ENCODE results near the gene MTHFD2L. TPM values are rescaled to one million over a fixed set of nuclear protein-coding genes. Genes with fewer than 3 reads are reported as not detected.

Gene MTHFD2L
- total and polyA plus RNA-seq, 10 of the 15 experiments (the other 5 are each of a cell fraction or from before 2014, with no cell fraction given) = 4.8 to 25.4 (median 14.4) TPM

GRCh38 chr4:74278490-74278889 lies 120.6 kb downstream of the MTHFD2L start:
- ChIA-PET POLR2A (no interaction called here), SMC1A (ENCODE audit: uncharacterized antibody, unreplicated experiment) (interaction anchor here (0.8 to 2.5 kb wide), 4 partner anchors 10 to 90 kb away, joined by 3 to 7 read pairs (median 4); no protein-coding TSS in a partner anchor), CTCF (interaction anchor here (0.8 to 1.6 kb wide), 3 partner anchors 13 to 49 kb away, joined by 3 to 12 read pairs (median 3); no protein-coding TSS in a partner anchor), RAD21 (ENCODE audit: unreplicated experiment) (no interaction called here)
- FAIRE-seq = no peak
- H3K4me1 ChIP-seq (ENCODE audit: control insufficient read depth, insufficient read depth, low read length) = no peaks in the 10 kb centered on the region
- H3K9me3 ChIP-seq (replicated peaks; ENCODE audit: control insufficient read depth, insufficient read depth, low read length) = no peaks in the 10 kb centered on the region
- H3K4me2 ChIP-seq (ENCODE audit: control insufficient read depth, insufficient read depth) = no peak overlapping the region
- no peak overlapping the region for H3K27ac ChIP-seq (ENCODE audit: control insufficient read depth, insufficient read depth)
- H3K4me3 ChIP-seq = no peak overlapping the region
- ATAC-seq = no peak
- 71% methylated on average over 3 of the region's 3 CpGs for WGBS (ENCODE audit: insufficient coverage, insufficient replicate concordance, low lambda C conversion rate, missing lambda C conversion rate)
- BruUV-seq (replicated peaks) = no TSS peak
- H3K9ac ChIP-seq (ENCODE audit: control insufficient read depth, insufficient read depth, low read length) = no peak overlapping the region
- no peaks in the 10 kb centered on the region for H3K27me3 ChIP-seq (replicated peaks in 1 of 2; ENCODE audit: control insufficient read depth in 2 of 2, insufficient read depth in 2 of 2, low read length in 1 of 2)
- TF ChIP-seq IRF5 (IDR thresholded peaks at IDR 0.05; ENCODE audit: borderline replicate concordance) = no peak
- no peak for DNase-seq (ENCODE audit: low read depth, low spot score)
- in situ Hi-C loops (cut with MboI) = no loop called here
- H3K36me3 ChIP-seq (ENCODE audit: control insufficient read depth in 2 of 2, insufficient read depth in 2 of 2, low read length in 1 of 2) = no peaks in the 10 kb centered on the region
- H4K20me1 ChIP-seq (ENCODE audit: control insufficient read depth, insufficient read depth) = no peaks in the 10 kb centered on the region
- H2AFZ ChIP-seq (ENCODE audit: control insufficient read depth, low read depth, low read length) = no peak overlapping the region
- no peaks in the 10 kb centered on the region for H3K79me2 ChIP-seq (ENCODE audit: control insufficient read depth, insufficient read depth, low read length)
- intact Hi-C loops (cut with micrococcal nuclease; ENCODE audit: unreplicated experiment) = no loop called here

GRCh38 chr4:74279716-74280115 lies 121.8 kb downstream of the MTHFD2L start:
- in situ Hi-C loops (cut with MboI) = no loop called here
- DNase-seq (ENCODE audit: low read depth, low spot score) = no peak
- TF ChIP-seq CHD4 (IDR thresholded peaks at IDR 0.05) (no peak), SRF (IDR thresholded peaks at IDR 0.05; ENCODE audit: low read depth in 2 of 2, low read length in 2 of 2) (no peak)
- Histone ChIP-seq H2AFZ (ENCODE audit: control insufficient read depth, low read depth, low read length) (no peak overlapping the region), H3K27me3 (replicated peaks in 1 of 2; ENCODE audit: control insufficient read depth in 2 of 2, insufficient read depth in 2 of 2, low read length in 1 of 2) (no peaks in the 10 kb centered on the region), H3K27ac (ENCODE audit: control insufficient read depth, insufficient read depth) (no peak overlapping the region), H3K79me2 (ENCODE audit: control insufficient read depth, insufficient read depth, low read length) (no peaks in the 10 kb centered on the region), H3K9me3 (replicated peaks; ENCODE audit: control insufficient read depth, insufficient read depth, low read length) (no peaks in the 10 kb centered on the region), H4K20me1 (ENCODE audit: control insufficient read depth, insufficient read depth) (no peaks in the 10 kb centered on the region), H3K9ac (ENCODE audit: control insufficient read depth, insufficient read depth, low read length) (no peak overlapping the region), H3K4me1 (ENCODE audit: control insufficient read depth, insufficient read depth, low read length) (no peaks in the 10 kb centered on the region), H3K4me3 (no peak overlapping the region), H3K4me2 (ENCODE audit: control insufficient read depth, insufficient read depth) (no peak overlapping the region), H3K36me3 (ENCODE audit: control insufficient read depth in 2 of 2, insufficient read depth in 2 of 2, low read length in 1 of 2) (no peaks in the 10 kb centered on the region)
- POLR2A ChIA-PET = no interaction called here
- WGBS (ENCODE audit: insufficient coverage, insufficient replicate concordance, low lambda C conversion rate, missing lambda C conversion rate) = 96% methylated on average over 3 of the region's 3 CpGs
- SMC1A ChIA-PET (ENCODE audit: uncharacterized antibody, unreplicated experiment) = interaction anchor here (0.9 to 2.5 kb wide), 2 partner anchors 11 to 1952 kb away, joined by 3 to 7 read pairs; no protein-coding TSS in a partner anchor
- CTCF ChIA-PET = interaction anchor here (1.1 kb wide), 2 partner anchors 22 to 311 kb away, joined by 3 read pairs; no protein-coding TSS in a partner anchor
- RAD21 ChIA-PET (ENCODE audit: unreplicated experiment) = interaction anchor here (0.8 kb wide), 1 partner anchor 30 kb away, joined by 3 read pairs; no protein-coding TSS in a partner anchor
- intact Hi-C loops (cut with micrococcal nuclease; ENCODE audit: unreplicated experiment) = no loop called here
- BruUV-seq (replicated peaks) = no TSS peak
- ATAC-seq = no peak
- FAIRE-seq = no peak
